GM21528 (cell line): ENCODE results near the gene HELZ.

ENCODE experiments used
- ATAC-seq: cut with Tn5 transposase; IDR thresholded peaks from one replicate; pipeline ENCODE4 v1.9.1; 2021; ENCODE audit warnings: mild to moderate bottlenecking, moderate library complexity; ENCODE audit not compliant: unreplicated experiment, low FRiP score

HELZ gene

DNA sequence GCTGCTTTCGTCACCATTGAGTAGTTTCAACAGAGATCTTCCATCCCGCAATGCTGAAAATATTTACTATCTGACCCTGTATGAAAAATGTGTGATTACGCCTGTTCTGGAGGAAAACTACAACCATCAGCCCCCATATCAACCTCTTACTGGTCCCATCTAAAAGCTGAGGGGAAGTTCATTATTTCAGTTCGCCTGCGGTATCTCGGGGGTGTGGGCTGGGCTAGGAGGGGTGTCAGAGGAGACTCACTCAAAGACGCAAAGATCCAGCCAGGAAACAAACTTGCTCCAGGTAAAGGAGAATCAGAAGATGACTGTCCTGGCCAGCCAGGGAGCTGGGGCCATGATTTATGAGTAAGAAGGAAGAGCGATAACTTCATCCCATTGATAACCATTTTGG lies 187.0 kb downstream of the HELZ start:
- ATAC-seq: no peak

DNA sequence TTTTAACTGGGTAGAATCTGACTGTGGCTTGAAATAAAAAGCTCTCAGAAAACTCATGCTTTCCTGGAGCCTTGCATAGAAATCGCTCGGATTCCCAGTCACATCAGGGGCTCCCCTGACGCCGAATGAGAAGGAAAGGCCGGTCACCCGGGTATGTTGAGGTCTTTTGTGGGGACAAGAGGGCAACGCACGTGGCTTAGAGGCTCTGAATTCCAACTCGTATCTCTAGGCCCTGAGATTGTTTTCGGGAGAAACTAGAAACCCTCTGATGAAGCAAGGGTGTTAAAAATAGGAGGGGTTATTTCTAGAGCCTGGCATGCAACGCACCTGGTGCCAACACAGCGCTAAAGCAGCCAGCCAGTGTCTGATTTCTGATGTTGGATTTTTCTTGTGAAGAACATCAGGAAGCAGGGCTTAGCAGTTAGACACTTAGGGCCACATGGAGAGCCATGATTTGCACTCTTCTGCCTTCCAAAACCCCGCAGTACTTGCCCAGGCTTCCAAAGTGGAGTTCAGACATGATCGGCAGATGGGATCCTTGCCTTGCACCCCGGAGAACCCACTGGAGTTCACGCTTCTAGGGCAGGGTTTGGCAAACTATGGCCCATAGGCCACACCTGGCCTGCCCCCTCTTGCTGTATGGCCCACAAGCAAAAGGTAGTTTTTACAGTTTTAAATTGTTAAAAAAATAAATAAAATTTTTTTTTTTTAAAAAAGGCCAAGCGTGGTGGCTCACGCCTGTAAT lies 188.1 kb downstream of the HELZ start:
- no peak for ATAC-seq

DNA sequence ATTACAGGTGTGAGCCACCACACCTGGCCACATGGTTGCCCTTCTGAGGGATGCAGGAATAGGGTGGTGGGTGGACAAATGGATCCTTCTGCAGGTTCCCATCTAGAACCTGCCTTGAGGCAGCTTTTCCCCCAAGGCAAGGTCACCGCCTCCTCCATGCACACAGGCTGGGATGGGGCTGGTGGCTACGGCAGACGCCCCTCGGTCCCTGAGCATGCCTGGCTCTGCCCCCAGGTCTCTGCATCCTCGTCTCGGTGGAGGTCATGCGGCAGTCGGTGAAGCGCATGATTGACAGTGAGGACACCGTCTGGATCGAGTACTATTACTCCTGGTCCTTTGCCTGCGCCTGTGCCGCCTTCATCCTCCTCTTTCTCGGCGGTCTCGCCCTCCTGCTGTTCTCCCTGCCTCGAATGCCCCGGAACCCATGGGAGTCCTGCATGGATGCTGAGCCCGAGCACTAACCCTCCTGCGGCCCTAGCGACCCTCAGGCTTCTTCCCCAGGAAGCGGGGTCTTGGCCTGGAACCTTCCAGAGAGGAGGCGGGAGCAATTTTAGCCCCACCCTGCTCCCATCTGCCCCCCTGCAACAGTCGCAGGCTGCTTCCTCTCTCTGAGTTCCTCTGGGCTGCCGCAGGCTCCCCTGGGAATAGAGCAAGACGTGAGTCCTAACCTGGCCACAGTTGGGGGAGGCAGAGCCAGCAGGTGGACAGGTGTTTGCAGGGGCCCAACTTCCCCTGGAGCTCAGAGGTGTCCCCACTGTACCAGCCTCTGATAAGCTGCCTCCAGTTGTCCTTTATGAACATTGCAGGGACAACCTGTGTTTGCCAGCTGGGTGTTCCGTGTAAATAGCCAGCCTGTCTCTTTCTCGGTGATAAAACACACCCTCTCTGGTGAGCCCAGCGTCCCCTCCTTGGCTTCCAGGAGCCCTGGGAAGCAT lies 188.9 kb downstream of the HELZ start:
- no peak for ATAC-seq

DNA sequence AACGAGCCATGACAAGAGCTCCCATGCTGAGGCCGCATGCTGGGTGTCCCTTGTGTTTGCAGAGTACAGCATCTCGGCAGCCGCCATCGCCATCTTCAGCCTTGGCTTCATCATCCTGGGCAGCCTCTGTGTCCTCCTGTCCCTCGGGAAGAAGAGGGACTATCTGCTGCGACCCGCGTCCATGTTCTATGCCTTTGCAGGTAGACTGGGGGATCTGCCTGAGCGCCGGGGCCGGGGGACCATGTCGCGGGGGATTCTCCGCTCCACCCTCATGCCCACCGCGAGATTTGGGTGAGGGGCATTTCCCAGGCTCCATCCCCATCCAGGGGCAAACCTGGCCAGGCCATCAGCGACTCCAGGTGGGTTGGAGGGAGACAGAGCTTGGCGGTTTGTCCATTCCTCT lies 190.0 kb downstream of the HELZ start:
- ATAC-seq: no peak

DNA sequence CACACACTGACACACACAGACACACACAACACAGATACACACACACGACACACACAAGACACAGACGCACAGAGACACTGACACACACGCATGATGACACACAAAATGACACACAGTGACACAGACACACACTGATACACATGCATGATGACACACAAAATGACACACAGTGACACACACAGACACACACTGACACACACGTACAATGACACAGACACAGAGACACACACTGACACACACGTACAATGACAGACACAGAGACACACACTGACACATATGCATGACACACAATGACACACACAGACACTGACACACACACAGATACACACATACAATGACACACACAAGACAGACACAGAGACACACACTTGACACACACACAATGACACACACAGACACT lies 190.4 kb downstream of the HELZ start:
- ATAC-seq: no peak

DNA sequence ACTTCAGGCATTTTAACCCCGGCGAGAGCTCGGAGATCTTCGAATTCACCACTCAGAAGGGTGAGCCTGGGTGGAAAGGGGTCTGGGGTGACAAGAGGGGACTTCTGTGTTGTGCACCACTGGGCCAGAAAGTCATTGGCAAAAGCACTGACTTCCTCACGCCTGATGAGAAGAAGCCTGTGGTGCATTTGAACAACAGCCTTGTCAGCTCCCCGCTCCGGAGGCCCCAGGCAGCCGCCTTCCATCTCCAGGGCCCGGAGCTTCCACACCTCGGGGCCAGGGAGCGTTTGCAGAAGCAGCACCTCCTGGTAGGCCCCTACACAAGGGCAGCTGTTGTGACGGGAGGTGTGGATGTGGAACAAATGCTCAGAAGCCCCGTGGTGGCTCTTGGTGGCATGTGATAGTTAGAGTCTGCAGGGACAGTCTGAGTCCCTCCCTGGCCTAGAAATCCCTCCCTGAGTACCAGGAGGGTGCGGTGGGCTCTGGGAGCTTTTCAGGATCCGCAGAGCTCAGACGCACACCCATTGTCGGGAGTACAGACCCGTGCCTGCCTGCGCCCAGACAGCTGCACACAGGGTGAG lies 190.9 kb downstream of the HELZ start:
- ATAC-seq: no peak

DNA sequence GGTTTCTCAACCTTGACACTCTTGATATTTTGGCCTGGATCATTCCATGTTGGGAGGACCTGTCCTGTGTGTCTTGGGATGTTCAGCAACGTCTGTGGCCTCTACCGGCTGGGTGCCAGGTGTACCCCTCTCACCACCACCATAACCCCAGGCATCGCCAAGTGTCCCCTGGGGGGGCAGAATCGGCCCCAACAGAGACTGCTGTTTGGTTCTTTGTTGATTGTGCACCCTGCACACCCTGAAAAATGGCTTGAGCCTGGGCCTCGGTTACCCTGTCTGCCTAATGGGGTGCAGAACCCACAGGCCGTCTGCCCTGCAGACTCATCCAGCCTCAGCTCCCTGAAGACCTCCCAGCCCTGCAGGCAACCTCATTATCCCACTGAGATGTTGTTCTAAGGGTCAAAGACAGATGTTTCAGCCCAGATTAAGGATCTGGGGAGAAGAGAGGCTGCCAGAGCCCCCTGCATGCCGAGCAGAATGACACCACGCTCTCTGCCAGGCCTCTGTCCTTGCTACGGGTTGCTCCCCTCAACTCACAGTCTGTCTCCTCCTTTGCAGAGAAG lies 191.5 kb downstream of the HELZ start:
- ATAC-seq: no peak

DNA sequence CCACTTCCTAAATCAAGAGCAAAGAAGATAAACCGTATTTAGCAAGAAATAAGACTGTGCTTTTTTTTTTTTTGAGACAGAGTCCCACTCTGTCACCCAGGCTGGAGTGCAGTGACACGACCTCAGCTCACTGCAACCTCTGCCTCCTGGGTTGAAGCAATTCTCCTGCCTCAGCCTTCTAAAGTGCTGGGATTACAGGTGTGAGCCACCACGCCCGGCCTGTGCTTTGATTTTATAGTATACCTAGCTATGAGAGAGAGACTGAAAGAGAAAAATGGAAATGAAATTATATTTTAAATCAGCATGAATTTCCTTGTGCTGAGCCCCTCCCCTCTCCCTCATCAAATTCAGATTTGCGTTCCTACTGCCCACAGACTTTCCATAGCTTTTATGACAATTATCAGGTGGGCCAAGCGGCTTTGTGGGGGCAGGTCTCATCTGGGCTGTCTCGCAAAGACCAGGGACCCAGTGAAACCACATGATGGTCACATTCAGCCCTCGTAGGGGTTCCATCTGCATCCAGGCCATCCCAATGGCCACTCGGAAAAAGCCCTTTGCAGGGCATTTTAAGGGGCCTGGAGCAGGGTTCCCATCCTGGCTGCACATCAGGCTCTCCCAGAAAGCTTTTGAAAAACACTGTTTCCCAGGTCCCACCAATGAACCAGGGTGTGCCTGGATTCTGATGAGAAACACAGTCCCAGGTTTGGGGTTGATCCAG lies 192.1 kb downstream of the HELZ start:
- ATAC-seq: no peak

DNA sequence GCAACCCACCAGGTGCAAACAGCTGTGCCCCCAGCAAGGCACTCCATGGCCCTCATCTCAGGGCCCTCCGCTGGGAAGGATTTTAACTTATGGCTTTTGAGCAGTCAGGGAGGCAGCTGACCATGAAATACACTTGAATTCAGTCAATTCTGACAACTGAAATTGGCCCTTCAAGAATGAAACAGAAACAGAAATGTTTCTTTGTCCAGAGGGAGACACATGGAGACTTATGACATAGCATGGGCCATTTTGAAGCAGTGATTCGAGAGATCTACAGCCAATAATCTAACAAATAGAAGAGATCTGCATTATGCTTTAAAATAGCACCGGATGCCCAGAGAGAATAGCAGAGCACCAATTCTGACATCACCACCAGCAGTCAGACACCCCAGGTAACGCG lies 193.2 kb downstream of the HELZ start:
- ATAC-seq: no peak

DNA sequence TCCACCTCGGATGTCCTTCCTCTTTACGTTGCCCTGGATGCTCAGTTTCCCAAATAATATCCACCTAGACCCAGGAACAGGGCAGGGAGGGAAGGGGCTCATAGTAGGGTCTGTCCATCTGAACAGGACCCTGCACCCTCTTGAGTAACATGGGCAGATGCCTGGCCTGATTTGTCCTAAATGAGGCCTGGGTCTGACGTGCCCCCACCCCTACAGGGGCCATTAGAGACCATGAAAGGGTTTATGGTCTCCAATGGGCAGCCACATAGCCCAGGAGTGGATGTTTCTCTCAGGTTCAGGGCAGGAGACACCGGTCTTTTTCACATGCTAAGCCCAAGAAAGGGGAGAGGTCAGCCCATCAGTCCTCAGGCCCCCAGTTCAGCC lies 193.8 kb downstream of the HELZ start:
- ATAC-seq: no peak

DNA sequence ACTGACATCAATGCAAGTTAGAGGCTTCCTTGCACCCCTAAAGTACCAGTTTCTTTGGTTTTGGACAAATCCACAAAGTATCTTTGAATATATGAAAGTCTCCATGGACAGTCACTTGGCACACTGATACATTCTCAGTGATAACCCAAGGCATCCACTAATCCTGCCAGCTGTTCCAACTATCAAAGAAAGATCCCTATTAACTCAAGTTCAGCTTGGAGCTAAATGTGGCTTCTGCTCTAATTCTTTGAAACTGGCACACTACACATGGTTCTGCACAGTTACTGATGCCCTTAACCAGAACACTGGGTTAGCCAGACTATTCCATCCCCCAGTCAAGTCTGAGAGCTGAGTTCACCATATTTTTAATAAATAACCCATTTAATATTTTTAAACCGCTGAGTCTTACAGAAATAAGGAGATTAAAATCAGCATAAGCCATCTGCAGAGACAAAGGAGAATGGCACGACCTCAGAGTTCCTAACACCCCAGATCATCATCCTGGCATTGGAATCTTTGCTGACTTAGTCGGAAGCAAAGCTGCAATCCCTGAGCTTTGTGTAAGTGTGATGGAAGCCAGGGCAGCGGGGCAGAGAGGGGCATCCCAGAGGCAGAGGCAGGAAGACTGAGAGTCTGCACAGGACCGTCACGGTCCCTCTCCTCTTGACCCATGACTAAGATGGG lies 194.4 kb downstream of the HELZ start:
- ATAC-seq: no peak

DNA sequence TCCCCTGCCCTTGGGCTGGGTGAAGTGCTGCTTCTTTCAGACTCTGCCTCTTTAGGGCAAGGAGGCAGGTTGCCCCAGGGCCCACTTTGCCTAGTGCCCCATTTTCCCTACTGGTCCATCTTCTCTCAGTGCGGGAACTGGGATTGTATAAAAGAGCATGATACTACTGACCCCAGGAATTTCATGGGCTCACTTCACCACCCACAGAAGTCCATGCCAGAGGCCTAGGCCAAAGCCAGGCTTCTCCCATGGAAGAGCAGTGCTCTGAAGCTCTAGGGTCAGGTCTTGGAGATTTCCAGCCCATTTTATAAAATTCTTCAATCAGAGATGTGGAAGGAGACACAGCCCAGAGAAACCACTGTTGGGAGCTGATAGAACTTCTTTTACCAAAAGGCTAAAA lies 194.9 kb downstream of the HELZ start:
- ATAC-seq: no peak

DNA sequence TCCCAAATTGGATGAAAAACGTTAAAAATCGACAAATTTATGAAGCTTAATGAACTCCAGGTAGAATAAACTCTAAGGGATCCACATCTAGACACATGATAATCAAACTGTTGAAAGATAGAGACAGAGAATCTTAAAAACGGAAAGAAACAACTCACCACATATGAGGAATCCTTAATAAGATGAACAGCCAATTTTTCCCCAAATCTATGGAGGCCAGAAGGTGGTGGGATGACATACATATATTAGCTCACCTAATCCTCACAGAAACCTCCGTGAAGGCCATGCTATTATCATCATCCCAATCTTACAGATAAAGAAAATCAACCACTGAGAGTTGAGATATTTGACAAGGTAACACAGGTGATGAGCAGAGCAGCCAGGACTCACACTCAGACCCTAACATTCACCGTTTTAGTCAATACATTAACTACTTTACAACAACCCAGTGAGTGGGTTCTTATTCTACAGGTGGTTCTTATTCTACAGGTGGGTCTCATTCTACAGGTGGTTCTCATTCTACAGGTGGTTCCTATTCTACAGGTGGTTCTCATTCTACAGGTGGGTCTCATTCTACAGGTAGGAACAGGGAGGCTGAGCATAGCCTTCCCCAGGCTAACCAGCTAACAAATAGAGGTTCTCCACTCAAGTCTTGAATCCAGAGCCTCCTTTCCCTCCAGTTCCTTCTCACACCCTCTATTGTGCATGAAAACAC lies 195.8 kb downstream of the HELZ start:
- no peak for ATAC-seq

DNA sequence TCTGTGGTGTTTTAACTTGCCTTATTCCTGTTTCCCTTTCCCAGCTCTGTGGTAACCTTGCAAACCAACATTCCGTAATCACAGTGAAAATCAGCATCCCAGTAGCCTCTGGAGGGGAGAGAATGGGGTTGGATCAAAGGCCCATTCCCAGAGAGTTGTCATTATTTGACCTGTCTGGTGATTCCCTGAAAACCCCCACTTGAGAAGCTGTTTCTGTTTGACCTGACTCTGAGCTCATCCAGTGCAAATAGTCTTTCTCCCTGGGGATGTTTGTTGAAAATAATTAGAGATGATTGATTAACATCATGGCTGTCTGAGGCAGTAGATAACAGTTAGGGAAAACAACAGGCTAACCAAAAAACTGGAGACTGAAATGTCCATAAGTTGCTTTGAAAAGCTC lies 197.6 kb downstream of the HELZ start:
- no peak for ATAC-seq

DNA sequence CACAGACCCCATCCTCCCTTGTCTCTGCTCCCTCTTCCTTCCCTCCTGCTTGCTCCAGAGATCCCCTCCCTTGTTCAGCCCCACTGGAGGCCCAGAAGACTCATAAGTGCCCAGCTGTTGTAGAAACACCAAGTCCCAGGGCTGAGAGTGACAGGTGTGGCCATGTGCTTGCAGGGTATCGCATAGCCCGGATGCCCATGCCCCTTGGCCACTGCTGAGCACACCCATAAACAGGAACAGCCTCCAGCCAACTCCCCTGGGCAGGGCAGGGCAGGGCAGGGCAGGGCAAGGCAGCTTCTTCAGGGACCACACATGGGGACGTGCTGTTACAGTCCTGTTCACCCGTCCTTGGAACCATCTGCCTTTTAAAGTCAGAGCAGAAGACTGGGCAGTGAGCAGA lies 198.6 kb downstream of the HELZ start:
- ATAC-seq: no peak

DNA sequence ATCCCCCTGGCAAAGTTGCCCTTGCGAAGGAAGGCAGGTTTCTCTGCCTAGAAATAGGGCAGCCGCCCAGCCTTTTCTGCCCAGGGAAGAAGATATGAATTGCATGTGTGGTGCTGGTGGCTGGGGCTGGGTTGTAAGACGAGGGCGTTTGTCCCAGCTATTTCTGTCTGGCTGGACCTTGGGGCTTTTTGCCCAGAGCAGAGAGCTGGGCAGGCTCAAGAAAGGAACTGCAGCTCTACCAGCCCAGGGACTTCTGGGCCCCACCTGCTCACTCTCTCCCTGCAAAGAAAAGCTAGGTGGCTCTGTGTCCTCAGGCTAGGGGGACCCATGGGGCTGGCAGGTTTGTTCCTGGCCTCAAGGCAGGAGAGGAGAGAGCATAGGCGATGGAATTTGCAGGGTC lies 200.1 kb downstream of the HELZ start:
- ATAC-seq: no peak

DNA sequence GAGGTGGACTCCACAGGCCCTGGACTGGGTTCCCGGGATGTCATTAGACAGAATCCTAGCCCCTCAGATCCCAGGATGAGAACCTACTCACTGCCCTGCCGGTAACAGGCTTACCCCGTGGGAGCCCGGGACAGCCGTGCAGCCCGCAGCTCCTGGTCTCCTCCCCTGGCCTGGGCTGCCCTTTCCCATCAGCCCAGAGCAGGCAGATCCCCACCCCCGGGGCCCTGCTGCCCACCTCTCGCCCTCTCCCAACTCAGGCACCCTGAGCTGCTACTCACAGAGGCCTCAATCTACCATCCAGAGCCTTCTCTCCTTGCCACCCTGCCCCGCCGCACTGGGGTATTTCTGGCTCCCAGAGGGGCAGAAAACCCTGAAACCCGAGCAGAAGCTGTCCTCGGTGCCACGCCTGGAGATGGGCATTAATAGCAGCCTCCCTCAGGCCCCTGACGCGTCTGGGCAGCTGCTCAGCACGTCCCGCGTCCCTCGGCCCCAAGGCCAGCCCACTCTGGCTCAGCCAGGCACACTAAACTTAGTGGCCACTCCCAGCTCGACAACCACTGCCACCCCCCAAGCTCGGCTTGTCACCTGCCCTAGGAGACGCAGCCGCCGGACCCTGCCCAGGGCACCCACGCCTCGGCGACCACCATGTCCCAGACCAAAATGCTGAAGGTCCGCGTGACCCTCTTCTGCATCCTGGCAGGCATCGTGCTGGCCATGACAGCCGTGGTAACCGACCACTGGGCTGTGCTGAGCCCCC lies 200.8 kb downstream of the HELZ start, which contains the start of gene CACNG1:
Gene CACNG1 (plus strand): TSS at position 539 of the 757 bp plus-strand sequence. CDS start 107 bp downstream, at position 646.
- ATAC-seq: no peak

DNA sequence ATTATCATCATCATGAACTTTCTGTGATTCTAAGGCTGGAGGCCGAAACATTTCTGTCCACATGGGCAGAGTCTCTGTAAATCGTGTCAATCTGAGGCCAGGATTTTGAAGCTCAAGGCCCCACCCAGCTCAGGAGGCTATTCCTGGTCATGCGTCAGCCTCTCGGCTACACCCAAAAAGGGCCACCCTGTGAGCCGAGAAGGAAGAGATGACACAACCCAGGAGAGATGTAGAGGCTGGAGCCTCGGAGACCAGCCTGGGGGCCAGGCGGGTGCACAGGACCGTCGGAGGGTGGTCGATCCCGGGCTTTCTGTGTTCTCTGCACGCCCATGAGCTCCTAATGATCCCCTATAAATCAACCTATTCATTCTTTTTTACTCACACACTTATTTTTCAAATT lies 201.7 kb downstream of the HELZ start:
- ATAC-seq: no peak
